NCI-H2171 treated with DMSO at 0.1 percent for 48 hours (cell line): ENCODE data around the gene GDPD4.
A peak's percentile ranks its signal among the peaks of the same experiment; 100 is the strongest.

Experiments
- DNase-seq: peaks from one replicate; lab custom pipeline; 2025; lab: John Stamatoyannopoulos, UW

GDPD4 gene

DNA sequence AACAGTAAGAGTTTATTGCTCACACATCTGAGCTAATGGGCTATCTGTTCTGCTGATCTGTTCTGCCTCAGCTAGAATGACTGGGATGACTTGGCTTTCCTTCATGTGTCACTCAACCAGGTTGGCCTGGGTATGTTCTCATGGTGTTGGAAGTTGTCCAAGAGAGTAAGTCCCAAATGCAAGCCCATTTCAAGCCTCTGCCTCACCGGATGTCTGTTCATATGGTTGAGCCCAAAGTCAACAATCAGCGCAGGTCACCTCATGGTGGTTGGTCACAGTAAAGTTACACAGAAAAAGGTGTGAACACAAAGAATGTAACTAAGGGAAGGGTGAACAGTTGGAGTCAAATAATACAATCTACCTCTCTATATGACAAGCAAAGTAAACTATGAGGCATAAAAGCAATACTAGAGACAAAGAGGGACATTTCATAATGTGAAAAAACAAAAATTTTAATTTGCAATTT is 1.9 kb downstream of the GDPD4 start:
- peak; percentile 24 for DNase-seq

- DNase-seq = no peak
Measured at GRCh38 chr11:77294040-77294439, 7.4 kb downstream of the GDPD4 start.

GRCh38 chr11:77289737-77290136 is 11.7 kb downstream of the GDPD4 start:
- no peak for DNase-seq

DNA sequence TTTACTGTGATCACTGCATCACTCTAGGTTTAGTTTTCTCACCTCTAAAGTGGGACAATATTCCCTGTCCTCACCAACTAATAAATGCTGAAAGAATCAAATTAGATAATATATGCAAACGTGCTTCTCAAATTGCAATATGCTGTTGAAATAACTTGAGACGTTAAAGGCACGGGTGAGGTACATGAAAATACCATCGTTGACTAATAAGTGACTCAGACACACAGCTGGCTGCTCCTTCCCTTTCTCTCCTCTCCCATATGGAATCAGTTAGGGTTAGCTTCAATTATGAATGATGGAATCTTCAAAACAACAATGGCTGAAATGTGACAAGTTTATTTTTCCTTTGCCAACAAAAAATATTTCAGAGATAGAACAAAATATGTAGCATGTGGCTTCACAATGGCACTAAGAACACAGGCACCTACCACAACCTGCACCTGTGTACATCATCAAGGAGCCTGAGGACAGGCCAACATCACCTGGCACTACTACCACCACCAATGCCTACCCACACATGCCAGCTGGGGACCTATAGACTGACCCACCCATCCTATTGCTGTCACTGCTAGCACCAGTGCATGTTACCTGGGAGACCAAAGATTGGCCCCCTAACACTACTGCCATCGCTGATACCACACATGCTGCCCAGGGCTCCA is 13.7 kb downstream of the GDPD4 start:
- peak; percentile 19 for DNase-seq

DNA sequence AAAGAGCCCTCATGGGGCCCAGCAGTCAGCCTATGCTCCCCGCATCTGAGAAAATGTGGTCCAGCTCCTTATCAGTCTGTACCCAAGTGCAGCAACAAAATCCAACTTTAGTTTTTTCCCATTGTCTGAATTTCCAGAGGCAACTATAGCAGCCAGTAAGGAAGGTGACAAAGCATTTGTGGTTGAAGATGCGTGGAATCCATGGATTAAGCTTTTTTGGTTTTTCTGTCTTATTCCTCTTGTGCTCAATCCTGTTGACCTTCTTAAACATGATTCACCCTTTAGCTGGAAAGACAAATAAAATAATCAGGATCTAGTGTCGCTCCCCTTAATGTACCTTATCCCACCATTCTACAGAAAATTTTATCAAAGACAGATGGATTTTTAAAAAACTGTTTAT is 14.3 kb downstream of the GDPD4 start:
- DNase-seq = no peak

DNA sequence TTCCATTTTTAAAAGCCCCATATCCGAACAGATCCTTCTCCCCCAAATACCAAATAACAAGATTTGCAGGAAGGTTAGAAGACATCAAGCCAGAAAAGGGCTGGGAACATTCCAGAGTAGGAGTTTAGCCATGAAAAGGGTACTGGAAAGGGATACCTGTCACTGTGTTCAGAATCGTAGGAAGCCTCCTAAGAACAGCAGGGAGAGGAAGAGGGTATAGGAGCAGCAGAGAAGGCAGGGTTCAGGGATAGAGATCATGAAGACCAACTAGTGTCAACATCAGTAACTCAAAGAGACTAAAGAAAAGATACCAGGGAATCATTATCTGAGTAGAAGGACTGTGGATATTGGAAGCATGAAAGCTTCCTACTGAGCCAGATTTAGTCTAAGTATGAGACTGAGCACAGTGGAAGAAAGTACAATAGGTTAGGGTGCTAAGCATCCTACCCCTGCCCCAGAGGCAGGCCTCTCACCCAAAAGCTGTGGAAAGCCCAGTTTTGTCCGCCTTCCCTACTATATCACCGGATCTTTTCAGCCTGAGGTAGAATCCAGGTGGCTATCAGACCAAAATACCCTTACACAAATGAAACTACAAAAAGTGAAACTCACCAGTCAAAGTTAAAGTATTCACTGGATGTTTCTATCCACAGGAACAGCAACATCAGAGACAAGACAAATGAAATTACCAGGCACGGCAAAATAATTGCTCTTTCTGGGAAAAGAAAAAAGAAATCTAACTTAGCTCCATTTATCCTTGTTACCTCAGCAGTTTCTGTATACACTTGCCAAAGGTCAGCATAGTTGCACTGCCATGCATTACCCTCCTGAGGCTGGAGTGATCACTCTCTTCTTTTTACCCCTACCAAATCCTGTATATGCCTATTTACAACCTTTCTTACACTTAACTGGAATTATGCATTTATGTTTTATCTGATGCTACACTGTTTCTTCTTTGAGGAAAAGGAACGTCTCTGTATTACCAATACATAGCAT is 16.7 kb downstream of the GDPD4 start:
- DNase-seq = no peak

- DNase-seq = no peak
Measured at GRCh38 chr11:77283101-77283500, 18.4 kb downstream of the GDPD4 start.

- no peak for DNase-seq
Measured at GRCh38 chr11:77278595-77279506, 22.6 kb downstream of the GDPD4 start.

DNA sequence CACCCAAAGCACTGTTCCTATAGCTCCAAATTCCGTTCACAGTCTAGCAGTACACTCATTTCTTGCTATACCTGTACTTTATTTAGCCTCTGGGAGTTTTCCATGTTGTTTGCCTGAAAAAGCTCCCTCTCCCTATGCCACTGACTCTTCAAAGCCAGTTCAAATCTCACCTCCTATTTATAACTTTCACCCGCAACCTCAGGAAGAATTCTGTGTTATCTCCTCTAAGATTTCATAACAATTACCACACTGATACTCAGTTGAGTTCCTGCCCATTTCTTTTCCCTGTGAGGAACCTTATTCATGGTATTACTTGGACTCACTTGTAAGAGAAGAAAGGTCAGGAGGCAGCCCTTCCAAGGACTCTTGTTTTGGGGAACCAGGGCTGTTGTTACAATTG is 25.2 kb downstream of the GDPD4 start:
- DNase-seq = no peak

- DNase-seq = no peak
Measured at GRCh38 chr11:77270921-77271320, 30.6 kb downstream of the GDPD4 start.

DNA sequence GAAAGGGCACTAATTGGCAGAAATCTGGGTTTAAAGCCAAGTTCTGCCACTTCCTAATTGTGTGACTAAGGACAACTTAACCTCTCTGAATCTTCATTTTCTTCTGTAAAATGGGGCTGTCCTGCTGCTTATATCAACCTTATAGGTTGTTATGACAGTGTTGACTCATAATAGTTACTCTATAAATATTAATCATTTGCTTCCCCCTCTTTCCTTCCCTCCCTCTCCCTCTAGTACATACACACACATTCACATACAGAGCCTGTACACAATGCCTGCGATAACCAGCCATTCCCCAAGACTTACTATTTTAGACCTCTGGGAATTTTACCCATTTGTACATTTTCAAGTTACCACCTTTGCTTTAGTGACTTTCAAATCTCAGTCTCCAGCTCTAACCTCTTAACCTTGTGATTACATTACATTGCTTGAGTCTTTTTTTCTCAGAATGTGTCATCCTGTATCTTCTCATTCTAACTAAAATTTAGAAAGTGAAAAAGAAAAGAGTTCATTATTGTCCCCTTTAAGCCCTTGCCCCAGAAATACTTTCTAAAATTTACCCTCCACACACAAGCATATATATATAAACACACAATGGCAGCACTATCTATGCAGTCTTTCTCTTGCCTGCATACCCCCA is 31.9 kb downstream of the GDPD4 start:
- DNase-seq = no peak

GRCh38 chr11:77267962-77268361 is 33.5 kb downstream of the GDPD4 start:
- no peak for DNase-seq

- DNase-seq = no peak
Measured at GRCh38 chr11:77266766-77267165, 34.7 kb downstream of the GDPD4 start.

GRCh38 chr11:77262803-77263202 is 38.7 kb downstream of the GDPD4 start:
- DNase-seq = no peak

- DNase-seq = no peak
Measured at GRCh38 chr11:77259641-77260040, 41.8 kb downstream of the GDPD4 start.

- DNase-seq = no peak
Measured at GRCh38 chr11:77253690-77254089, 47.8 kb downstream of the GDPD4 start.

GRCh38 chr11:77252555-77253270 is 48.8 kb downstream of the GDPD4 start:
- DNase-seq = no peak

DNA sequence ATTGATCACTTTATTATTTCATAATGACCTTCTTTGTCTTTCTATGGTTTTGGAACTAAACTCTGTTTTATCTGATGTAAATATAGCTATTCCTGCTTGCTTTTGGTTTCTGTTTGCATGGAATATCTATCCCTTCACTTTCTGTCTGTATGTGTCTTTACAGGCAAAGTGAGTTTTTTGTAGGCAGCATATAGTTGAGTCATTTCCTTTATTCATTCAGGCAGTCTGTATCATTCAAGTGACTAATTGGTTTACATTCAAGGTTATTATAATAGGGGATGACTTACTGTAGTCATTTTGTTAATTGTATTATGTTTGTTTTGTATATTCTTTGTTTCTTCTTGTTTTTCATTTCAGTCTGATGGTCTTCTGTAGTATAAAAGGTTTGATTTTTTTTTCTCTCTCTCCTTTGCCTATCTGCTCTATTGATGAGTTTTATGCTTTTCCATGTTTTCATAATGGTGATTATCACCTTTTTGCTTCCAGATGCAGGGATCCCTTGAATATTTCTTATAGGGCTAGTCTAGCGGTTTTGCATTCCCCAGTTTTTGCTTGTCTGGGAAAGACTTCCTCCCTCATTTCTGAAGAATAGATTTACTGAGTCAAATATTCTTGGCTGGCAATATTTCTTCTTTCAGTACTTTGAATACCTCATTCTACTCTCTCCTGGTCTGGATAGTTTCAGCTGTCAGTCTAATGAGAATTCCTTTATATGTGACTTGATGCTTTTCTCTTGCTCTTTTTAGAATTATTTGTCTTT is 50.4 kb downstream of the GDPD4 start:
- no peak for DNase-seq

DNA sequence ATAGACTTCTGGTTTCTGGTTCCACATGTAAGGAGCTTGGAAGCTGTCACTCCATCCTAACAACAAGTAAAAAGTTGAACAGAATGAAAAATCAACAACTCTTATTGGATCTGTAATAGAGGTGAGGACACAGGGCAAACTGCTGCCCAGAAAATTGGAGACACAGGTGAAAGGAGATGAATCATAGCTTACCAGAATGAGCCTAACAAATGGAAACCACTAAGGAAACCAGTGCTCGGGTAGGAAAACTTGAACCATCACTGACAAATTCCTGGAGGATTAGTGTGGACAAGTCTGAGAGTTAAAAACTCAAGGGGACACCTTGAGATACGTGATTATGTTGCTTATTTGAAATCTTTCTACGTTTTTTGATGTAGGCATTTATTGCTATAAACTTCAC is 52.1 kb downstream of the GDPD4 start:
- no peak for DNase-seq
